ENCODE data around the gene FETUB. TPM values are rescaled to one million over a fixed set of nuclear protein-coding genes. Genes with fewer than 3 reads are reported as not detected.
"Not testable (repeated sequence)": the region's sequence is repeated elsewhere in the genome, so short reads cannot be mapped to it uniquely, and the experiment has no call there.

The FETUB gene
- polyA plus RNA-seq, 3 donors, result 0.16 to 0.84 (median 0.65) TPM

- no peak for DNase-seq
These were observed 6.7 kb upstream of the FETUB start for GRCh38 chr3:186633481-186633880.

GRCh38 chr3:186634207-186634606, 6.0 kb upstream of the FETUB start:
- DNase-seq, result not testable (repeated sequence)

- DNase-seq, result no peak
These were observed 4.7 kb upstream of the FETUB start for GRCh38 chr3:186635532-186635931.

- DNase-seq, result no peak
These were observed 3.7 kb upstream of the FETUB start for GRCh38 chr3:186636536-186636935.

GRCh38 chr3:186637686-186638085, 2.5 kb upstream of the FETUB start:
- DNase-seq, result no peak

GRCh38 chr3:186638259-186638658, 1.9 kb upstream of the FETUB start:
- DNase-seq, result no peak

- DNase-seq, result no peak
These were observed 247 bp downstream of the FETUB start for GRCh38 chr3:186640473-186640818.

- DNase-seq, result no peak
These were observed 730 bp downstream of the FETUB start for GRCh38 chr3:186640929-186641328.

- DNase-seq, result no peak
These were observed 1.8 kb downstream of the FETUB start for GRCh38 chr3:186642014-186642413.

GRCh38 chr3:186643493-186643892, 3.3 kb downstream of the FETUB start:
- no peak for DNase-seq

GRCh38 chr3:186644683-186645082, 4.5 kb downstream of the FETUB start:
- no peak for DNase-seq

- DNase-seq, result no peak
These were observed 5.9 kb downstream of the FETUB start for GRCh38 chr3:186646106-186646505.

GRCh38 chr3:186646841-186647240, 6.6 kb downstream of the FETUB start:
- no peak for DNase-seq

- DNase-seq, result no peak
These were observed 8.7 kb downstream of the FETUB start for GRCh38 chr3:186648851-186649250.

- DNase-seq, result no peak
These were observed 11.5 kb downstream of the FETUB start for GRCh38 chr3:186651678-186652215.

GRCh38 chr3:186653080-186653707, 13.0 kb downstream of the FETUB start:
- peak; percentile 19 for DNase-seq

GRCh38 chr3:186653984-186654383, 13.8 kb downstream of the FETUB start:
- DNase-seq, result no peak

GRCh38 chr3:186663361-186664118, 23.3 kb downstream of the FETUB start:
- no peak for DNase-seq

- DNase-seq, result no peak
These were observed 23.9 kb downstream of the FETUB start for GRCh38 chr3:186664119-186664495.

- no peak for DNase-seq
These were observed 24.3 kb downstream of the FETUB start for GRCh38 chr3:186664506-186664905.

GRCh38 chr3:186665625-186666188, 25.5 kb downstream of the FETUB start, which contains the start of gene HRG:
HRG (plus strand) TSS chr3:186666014; CDS start chr3:186666032, 18 bp downstream.
- DNase-seq, result peak; percentile 24

GRCh38 chr3:186668426-186668825, 28.2 kb downstream of the FETUB start:
- DNase-seq, result no peak

Data from renal pelvis (tissue), 4 donors.